CD4-positive, alpha-beta T cell treated with Interleukin-1 beta for 1 hour (primary cell): Measurements from ENCODE around the gene MAD1L1.

Experiments used
- DNase-seq, 2 donors: peaks; one replicate each; pipeline ENCODE4 v3.0.0-alpha.2; 2020 to 2022

MAD1L1 gene

DNA sequence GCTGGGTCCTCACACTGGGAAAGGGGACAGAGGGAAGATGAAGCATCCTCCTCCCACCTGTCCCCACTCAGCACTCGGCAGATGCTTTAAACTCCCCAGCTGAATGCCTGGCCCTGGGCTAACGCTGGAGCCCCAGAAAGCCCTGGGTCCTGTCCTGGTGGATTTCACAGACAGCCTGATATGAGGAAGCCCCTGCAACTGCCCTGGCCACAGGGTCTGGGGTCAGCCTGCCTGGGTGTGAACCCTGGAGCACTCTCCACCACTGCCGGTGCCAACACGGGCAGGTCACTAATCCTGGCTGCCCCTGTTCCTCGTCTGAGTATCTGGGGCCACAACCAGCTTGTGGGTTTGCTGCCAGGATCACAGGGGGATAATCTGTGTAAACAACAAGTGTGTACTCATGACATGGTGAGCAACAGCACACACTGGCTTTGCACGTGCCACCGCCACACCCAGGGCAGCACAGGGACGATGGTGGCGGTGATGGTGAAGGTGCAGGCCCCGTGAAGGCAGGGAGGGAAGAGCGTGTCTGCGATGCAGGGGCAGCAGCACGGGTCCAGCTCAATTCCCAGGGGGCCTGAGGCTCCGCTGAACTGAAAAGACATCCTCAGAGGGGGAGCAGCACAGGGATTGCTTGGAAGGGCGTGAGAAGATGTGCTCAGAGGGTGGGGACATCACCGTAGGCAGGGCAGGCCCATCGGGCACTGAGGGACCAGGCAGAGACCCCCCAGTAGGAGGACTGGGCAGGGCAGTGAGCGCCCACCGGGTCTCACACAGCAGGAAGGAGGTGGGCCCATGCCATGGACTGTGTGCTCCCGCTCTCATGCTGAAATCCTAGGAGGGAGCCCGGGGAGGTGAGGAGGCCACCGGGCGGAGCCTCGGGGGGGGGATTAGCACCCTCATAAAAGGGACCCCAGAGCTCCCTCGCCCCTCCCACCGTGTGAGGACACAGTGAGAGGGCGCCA is 238.7 kb downstream of the MAD1L1 start:
- no peak for DNase-seq

DNA sequence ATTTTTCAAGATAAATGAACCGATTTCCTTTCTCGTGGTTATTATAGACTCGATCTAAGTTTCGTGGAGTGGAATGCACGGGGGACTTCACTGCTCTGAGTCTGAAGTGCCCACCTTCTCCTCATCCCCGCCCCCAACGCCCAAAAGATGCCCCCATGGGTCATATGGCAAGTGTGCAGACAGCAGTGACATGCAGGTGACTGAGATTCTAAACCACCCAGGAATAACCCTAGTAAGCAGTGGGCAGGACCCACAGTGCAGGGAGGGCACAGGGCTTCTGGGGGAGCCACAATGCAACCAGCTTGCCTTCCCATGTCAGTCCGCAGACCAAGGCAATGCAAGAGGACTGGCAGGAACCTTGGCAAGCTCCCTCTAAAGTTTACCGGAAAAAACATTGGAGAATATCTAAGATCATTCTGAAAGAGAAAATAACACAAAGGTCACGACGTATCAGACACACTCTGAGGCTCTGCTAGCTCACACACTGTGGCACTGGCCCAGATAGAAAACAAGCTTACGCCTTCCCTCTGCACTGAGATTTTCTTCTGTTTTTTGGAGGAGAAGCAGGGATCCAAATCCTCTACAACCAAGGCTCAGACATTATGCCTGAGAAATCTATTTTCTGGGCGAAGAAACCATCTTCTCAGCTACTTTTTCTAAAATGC is 239.6 kb downstream of the MAD1L1 start:
- no peak for DNase-seq

GRCh38 chr7:1992554-1992953 is 240.2 kb downstream of the MAD1L1 start:
- no peak for DNase-seq

DNA sequence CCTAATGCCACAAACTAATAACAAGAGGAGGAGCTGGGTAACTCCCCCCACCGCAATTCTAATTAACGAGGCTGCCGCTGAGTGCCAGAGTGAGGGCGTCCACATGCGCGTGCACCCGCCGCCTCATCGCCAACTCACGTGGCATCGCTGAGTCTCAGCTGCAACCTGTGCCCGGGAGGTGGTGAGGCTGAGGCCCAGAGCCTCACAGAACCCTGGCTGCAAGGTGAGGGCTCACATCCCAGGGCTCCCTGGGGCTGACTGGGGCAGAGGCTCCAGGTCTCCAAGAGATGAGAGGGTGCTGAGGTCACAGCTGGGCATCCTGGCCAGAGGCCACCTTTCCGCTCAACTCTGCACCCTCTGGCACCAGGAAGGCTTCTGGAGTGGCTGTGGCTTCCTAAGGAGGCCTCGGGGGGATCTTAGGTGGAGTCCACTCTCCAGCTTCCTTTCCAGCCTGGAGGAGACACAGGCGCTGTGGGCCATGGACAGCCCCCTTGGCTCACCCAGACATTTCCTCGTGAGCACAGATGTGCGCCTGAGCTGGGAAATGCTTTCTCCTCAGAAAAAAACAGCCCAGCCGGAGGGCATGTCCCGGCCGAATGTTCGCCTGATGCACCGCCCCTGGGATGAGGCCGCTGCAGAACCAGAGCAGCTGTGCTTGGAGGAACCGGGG is 242.6 kb downstream of the MAD1L1 start:
- no peak for DNase-seq

- no peak for DNase-seq
Measured at GRCh38 chr7:1989049-1989860, 243.5 kb downstream of the MAD1L1 start.

DNA sequence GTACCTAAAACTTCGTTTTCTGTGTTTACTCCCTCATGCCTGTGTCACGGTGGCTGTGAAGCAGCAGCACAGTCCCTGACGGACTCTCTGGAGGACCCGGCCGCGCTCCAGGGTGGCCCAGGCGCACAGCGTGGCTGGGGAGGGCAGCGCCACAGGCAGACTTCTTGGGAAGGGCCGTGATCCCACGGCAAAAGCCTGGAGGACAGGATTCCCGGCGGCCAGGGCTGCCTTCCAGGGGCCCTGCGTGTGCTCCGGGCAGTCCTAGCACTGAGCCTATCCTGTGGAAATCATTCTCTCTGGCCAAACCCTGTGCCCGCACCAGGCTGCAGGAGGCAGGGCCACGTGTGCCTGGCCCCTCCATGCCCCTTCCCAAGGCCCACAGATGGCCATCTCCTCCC is 244.2 kb downstream of the MAD1L1 start:
- DNase-seq = no peak

- DNase-seq = no peak
Measured at GRCh38 chr7:1987591-1988532, 244.9 kb downstream of the MAD1L1 start.

DNA sequence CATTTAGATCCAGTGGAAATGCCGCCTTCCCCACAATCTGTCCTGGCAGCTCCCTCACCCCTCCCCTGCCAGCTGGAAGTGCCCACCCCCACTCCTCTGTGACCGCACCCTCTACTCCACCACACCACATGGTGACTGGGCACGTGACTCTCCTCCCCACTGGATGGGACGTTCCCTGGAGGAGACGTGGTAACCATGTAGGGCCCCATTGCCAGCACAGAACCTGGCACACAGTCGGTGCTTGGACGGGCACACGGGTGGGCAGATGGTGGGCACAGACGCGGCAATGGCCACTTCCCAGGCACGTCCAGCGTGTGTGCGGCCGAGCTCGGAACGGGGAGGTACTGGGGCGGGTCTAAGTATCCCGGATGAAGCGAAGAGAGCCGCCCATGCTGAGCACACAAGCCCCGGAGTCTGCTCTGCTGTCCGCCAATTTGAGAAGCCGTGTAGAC is 245.6 kb downstream of the MAD1L1 start:
- no peak for DNase-seq

DNA sequence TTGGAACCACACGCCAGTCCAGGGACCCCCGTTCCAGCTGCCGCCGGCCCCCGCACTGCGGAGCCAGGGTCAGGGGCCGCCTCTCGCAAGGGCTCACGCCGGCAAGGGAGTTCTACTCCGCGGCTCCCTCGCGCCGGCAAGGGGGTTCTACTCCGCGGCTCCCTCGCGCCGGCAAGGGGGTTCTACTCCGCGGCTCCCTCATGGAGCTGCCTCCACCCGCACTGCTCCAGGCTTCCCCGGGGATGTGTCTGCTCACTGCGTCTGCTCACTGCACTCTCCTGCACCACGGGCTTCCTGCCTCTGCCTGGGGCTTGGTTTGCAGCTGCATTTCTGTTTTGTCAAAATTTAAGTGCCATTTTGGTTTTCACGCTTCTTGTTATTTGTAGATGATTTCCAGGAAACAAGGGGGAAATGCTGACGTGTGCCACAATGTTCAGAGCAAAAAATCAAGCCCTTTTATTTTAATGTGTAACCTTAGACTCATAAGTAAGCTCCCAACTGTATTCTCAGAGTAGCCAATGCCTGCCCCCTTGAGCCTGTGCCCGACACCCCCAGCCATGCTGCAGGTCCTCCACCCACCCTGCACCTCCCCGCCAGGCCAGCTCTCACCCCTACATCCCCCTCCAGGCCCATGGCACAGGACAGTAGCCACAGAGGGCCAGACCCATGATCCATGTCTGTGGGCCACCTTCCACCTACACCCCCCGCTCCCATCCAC is 246.2 kb downstream of the MAD1L1 start:
- DNase-seq = peak; percentile 34 to 51

- DNase-seq = no peak
Measured at GRCh38 chr7:1985936-1986335, 246.8 kb downstream of the MAD1L1 start.

- no peak for DNase-seq
Measured at GRCh38 chr7:1985042-1985441, 247.7 kb downstream of the MAD1L1 start.

GRCh38 chr7:1981878-1982230 is 250.9 kb downstream of the MAD1L1 start:
- no peak for DNase-seq

DNA sequence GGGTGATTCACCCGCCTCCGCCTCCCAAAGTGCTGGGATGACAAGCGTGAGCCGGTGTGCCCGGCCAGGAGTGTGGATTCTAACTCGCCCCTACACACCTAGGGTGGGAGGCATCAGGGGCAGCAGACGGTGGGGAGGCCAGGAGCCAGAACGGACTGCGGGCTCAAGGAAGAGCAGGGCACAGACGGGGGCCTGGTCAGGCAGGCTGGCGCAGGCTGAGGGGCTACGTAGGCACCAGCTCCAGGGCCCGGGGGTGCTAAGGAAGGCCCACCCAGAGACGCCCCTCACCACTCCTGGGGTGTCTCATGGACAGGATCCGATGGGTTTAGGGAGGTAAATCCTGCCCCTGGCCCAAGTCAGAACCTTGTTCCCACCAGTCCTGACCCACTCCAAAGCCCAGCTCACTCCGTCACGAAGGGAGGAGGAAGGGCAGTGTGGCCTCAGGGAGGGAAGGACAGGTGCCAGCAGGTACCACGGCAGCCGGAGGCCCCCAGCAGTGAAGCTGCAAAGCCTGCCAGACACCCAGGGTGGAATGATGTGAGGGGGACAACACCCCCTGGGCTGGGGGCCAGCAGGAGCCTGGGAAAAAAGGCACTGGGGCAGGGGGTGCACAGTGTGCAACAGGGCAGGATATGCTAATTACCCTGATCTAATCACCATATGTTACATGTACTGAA is 251.4 kb downstream of the MAD1L1 start:
- DNase-seq = no peak

DNA sequence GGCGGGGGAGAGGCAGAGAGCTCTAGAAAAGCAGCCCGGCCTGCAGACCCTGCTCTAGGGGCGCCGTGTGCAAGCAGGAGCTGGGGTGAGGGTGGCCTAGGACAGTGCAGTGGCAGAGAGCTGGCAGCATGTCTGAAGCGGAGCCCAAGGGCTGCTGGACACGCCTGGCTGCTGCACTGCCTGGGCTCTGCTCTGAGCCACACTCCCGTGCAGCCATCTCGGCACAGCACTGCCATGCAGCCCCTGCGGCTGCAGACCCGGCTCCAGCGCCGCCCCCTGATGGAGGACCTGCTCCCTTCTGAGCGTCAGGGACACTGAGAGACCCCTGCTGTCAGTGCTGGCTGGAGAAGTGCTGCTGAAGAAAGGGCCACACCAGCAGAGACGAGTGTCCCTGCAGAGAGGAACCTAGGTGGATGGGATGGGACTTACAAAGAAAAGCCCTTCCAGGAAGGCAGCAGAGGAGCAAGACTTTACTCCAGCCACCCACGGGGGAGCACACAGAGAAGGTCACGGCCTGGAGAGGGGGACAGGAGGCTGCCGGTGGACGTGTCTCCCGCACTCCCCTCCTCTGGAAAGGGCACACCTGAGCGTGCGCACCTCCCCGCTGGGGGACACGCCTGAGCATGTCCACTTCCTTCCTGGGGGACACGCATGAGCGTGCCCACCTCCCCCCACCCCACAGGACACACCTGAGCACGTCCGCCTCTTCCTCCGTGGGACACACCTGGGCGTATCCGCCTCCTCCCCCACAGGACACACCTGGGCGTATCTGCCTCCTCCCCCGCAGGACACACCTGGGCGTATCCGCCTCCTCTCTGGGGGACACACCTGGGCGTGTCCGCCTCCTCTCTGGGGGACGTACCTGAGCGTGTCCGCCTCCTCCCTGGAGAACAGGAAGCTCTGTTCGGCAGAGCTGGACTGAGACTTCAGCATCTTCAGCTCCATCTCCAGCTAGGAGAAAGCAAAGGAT is 252.9 kb downstream of the MAD1L1 start:
- peak in 1 of 2 donors; percentile 80 for DNase-seq

GRCh38 chr7:1978656-1979590 is 253.8 kb downstream of the MAD1L1 start:
- DNase-seq = no peak

GRCh38 chr7:1977876-1978441 is 254.8 kb downstream of the MAD1L1 start:
- no peak for DNase-seq
